ENCODE results near the gene PER2. TPM values are rescaled to one million over a fixed set of nuclear protein-coding genes. Genes with fewer than 3 reads are reported as not detected.
"Not testable (repeated sequence)": the region's sequence is repeated elsewhere in the genome, so short reads cannot be mapped to it uniquely, and the experiment has no call there.

The PER2 gene
- total RNA-seq, 2 donors from 2014 or later = 5.2 to 9.4 TPM

DNA sequence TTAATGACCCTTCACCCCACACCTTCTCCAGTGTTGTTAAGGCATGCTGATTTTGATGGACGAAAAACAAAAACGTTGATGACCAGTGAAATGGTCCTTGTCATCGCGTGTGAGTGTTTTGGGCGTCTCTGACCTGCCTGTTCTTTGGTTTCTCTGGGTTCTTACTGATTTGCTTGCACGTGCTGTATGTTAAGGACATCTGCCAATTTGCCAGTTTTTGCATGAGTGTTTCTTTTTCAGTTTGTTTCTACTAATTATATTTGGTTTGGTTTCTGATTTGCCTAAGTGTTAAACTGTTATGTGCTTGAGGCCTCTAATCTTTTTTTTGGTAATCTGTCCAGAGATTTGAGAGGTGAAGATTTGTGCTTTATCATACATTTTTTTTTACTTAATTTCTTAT, 46.5 kb upstream of the PER2 start:
- no peaks in the 10 kb centered on the region for H3K9me3 ChIP-seq
- H3K27ac ChIP-seq = no peak overlapping the region
- peaks cover 16% of the 10 kb centered on the region for H3K36me3 ChIP-seq
- TF ChIP-seq, protein P1, sequence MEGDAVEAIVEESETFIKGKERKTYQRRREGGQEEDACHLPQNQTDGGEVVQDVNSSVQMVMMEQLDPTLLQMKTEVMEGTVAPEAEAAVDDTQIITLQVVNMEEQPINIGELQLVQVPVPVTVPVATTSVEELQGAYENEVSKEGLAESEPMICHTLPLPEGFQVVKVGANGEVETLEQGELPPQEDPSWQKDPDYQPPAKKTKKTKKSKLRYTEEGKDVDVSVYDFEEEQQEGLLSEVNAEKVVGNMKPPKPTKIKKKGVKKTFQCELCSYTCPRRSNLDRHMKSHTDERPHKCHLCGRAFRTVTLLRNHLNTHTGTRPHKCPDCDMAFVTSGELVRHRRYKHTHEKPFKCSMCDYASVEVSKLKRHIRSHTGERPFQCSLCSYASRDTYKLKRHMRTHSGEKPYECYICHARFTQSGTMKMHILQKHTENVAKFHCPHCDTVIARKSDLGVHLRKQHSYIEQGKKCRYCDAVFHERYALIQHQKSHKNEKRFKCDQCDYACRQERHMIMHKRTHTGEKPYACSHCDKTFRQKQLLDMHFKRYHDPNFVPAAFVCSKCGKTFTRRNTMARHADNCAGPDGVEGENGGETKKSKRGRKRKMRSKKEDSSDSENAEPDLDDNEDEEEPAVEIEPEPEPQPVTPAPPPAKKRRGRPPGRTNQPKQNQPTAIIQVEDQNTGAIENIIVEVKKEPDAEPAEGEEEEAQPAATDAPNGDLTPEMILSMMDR (IDR thresholded peaks at IDR 0.05) = no peak
- H3K4me1 ChIP-seq = peaks cover 0 to 5% of the 10 kb centered on the region in 2 donors
- H3K27me3 ChIP-seq = no peaks in the 10 kb centered on the region
- H3K4me3 ChIP-seq = no peak overlapping the region
- no peak for DNase-seq (ENCODE audit: low spot score)

DNA sequence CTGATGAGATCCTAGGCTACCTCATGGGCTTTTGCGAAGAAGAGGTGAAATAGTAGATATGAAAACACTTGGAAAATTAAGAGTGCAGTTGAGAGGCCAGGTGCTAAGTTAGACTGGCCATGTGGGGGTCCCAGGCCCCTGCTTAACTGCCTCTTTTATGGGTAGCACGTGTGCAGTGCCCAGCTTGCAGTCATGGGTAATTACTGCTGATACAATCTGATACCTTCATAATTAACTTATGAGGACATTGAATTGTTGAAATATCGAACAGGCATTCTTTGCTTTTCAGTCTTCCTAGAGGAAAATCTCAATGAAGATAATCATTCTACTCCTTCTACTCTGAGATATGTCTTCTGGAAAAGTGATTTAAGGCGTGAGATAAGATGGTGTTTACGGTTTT, 43.5 kb upstream of the PER2 start:
- Histone ChIP-seq H3K9me3 (no peaks in the 10 kb centered on the region), H3K36me3 (peaks cover 19% of the 10 kb centered on the region), H3K27ac (no peak overlapping the region), H3K4me1 (peaks cover 0 to 5% of the 10 kb centered on the region in 2 donors), H3K4me3 (no peak overlapping the region), H3K27me3 (no peaks in the 10 kb centered on the region)
- TF ChIP-seq, protein P1 (IDR thresholded peaks at IDR 0.05) = no peak
- DNase-seq (ENCODE audit: low spot score) = no peak

DNA sequence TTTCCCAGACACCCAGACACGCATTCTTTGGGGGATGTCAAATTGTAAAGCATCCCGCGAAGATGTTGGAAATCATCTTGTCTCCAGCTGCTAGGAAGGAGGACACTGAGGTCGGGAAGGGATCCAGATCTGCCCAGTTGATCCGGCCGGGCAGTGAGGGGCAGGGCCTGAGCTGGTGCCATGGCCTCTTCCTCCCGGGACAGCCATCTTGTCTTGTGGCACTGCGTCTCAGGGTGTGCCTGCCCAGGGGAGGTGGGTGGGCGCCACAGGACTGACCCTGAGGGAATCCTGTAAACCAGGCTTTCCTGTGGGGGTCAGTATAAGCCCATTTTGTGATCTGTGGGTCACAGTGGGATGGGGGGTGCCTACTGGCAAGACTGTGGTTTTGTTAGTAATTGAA, 42.0 kb upstream of the PER2 start:
- Histone ChIP-seq H3K27ac (no peak overlapping the region), H3K9me3 (no peaks in the 10 kb centered on the region), H3K27me3 (no peaks in the 10 kb centered on the region), H3K4me3 (no peak overlapping the region), H3K36me3 (peaks cover 22% of the 10 kb centered on the region), H3K4me1 (no peaks in the 10 kb centered on the region)
- DNase-seq (ENCODE audit: low spot score) = no peak
- TF ChIP-seq, protein P1 (IDR thresholded peaks at IDR 0.05) = no peak

DNA sequence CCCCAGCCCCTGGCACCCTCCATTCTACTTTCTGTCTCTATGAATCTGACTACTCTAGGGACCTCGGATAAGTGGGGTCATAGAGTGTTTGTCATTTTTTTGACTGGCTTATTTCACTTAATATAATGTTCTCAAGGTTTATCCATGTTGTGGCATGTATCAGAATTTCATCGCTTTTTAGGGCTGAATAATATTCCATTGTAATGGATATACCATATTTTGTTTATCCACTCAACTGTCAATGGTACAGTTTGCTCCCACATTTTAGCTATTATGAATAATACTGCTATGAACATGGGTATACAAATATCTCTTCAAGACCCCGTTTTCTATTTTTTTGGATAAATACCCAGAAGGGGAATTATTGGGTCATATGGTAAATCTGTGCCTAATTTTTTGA, 39.3 kb upstream of the PER2 start:
- Histone ChIP-seq H3K4me3 (no peak overlapping the region), H3K4me1 (no peaks in the 10 kb centered on the region), H3K9me3 (no peaks in the 10 kb centered on the region), H3K27ac (no peak overlapping the region), H3K27me3 (no peaks in the 10 kb centered on the region), H3K36me3 (peaks cover 18% of the 10 kb centered on the region)
- TF ChIP-seq, protein P1 (IDR thresholded peaks at IDR 0.05) = no peak
- DNase-seq (ENCODE audit: low spot score) = no peak

DNA sequence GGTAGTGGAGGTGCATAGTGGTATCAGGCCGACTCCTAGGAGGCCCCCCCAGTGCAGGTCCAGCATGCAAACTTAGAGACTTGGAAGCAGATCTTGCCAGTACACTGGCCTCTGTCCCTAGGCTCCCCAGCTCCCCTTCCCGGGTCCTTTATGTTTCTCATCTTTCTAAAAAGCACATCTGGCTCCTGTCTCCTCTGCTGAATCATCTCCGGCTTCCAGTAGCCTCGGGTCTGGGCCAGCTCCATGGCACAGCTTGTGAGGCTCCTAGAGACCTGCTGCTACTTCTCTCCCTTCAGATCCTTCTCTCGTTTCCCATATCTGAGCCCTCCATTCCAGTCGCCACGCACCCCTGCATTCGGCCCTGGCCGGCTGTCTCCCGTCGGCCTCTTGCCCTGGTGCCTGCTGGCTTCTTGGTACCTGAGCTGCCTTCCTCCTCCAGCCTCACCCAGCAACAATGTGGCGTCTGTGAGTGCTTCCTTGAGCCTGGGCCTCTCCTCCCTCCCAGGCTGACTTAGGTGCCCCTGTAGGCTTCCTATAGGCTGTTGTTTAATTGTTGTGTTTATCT, 38.5 kb upstream of the PER2 start:
- Histone ChIP-seq H3K36me3 (peaks cover 18% of the 10 kb centered on the region), H3K4me1 (peaks cover 0 to 3% of the 10 kb centered on the region in 2 donors), H3K27me3 (no peaks in the 10 kb centered on the region), H3K9me3 (no peaks in the 10 kb centered on the region), H3K27ac (no peak overlapping the region), H3K4me3 (no peak overlapping the region)
- DNase-seq (ENCODE audit: low spot score) = no peak
- TF ChIP-seq, protein P1 (IDR thresholded peaks at IDR 0.05) = no peak

DNA sequence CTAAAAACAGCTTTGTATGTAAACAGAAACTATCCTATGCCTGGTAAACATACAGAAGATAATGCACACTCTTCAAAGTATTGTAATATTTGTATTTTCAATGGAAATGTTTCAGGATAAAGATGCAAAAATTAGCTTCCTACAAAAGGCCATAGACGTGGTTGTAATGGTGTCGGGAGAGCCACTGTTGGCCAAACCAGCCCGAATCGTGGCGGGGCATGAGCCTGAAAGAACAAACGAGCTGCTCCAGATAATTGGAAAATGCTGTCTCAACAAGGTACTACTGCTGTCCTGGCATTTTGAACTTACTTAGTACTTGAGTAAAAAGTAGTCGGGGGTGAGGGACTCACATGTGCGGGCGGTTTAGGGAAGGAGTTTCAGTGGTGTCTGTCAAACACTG, 37.3 kb upstream of the PER2 start:
- Histone ChIP-seq H3K4me1 (peaks cover 0 to 13% of the 10 kb centered on the region in 2 donors), H3K27me3 (no peaks in the 10 kb centered on the region), H3K27ac (no peak overlapping the region), H3K36me3 (peaks cover 18% of the 10 kb centered on the region), H3K4me3 (no peak overlapping the region), H3K9me3 (no peaks in the 10 kb centered on the region)
- TF ChIP-seq, protein P1 (IDR thresholded peaks at IDR 0.05) = no peak
- DNase-seq (ENCODE audit: low spot score) = no peak

DNA sequence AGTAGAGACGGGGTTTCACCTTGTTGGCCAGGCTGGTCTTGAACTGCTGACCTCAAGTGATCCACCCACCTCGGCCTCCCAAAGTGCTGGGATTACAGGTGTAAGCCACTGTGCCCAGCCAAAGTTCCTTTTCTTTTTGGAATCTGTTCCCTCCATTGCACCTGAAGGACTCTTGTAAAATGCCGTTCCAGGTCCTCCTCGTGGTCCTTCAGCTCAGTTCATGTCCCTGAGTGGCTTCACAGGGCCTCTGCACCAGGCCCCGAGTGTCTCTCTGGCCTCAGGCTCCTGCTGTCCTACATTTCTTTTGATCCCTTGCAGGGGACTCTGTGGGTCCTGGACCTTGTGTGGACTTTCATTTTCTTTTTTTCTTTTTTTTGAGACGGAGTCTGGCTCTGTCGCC, 35.8 kb upstream of the PER2 start:
- peaks cover 14% of the 10 kb centered on the region for H3K36me3 ChIP-seq
- H3K27me3 ChIP-seq; H3K4me3 ChIP-seq; DNase-seq (ENCODE audit: low spot score); H3K27ac ChIP-seq; H3K9me3 ChIP-seq: not testable (repeated sequence)
- H3K4me1 ChIP-seq = peaks cover 0 to 21% of the 10 kb centered on the region in 2 donors

All from right atrium auricular region (tissue), 2 donors.